HG02798 (cell line): ENCODE results near the gene PNRC1.
"Not testable (repeated sequence)": the region's sequence is repeated elsewhere in the genome, so short reads cannot be mapped to it uniquely, and the experiment has no call there.

Experiments
- ATAC-seq: cut with Tn5 transposase; IDR thresholded peaks from one replicate; pipeline ENCODE4 v1.9.1; 2021; ENCODE audit warnings: mild to moderate bottlenecking; ENCODE audit not compliant: unreplicated experiment, poor library complexity

The PNRC1 gene

DNA sequence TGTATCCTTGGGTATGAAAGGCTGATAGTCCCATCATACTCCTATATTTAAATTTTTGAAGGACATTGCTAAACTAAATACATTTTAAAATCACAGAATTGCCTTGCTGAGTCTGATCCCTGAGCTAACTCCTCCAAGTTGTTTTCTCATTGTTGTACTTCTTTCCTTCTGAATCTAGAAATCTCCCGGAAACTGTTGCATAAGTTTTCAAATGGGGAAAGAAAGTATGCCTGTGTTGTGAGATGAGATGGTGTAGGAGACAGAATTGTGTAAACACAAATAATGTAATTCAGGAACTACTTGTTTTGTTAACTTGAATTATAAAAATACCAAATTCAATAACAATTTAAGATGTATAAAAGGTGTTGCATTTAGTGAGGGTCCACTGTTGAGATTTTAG lies 7.3 kb downstream of the PNRC1 start:
- no peak for ATAC-seq

DNA sequence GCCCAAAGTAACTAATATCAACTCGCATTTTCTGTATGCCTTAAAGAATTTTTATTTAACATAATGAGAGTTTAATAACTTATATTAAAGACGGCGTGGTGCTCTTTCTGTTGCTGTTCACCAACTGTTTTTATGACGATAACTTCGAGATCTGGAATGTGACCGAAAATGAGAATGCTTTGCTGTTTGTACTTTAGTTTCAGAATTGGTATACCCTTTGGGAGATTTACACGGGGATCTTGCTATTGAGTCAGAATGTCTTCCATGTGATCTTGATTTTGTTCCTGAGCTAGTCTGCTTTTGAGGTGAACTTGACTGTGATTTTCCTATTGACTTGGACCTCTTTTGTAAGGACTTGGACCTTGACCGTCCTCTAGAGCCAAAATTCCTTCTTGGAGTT lies 17.9 kb downstream of the PNRC1 start:
- no peak for ATAC-seq

DNA sequence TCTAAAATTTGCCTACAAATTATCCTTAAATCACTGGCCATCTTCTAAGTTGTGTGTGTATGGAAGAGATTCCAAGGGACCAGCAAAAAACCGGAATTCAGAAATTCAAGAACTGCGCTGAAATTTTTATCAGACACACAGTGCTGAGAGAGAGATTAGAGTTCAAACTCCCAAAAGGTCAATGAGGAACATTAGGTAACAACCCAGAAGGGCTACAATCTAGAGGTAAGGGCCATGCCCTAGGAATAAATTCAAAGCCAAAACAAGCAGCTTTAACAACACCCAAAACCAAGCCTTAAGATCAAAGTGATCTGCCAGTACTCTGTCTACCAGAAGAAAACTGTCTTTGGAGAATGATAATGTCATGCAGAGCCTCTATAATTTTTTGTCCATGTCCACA lies 19.6 kb downstream of the PNRC1 start:
- ATAC-seq, result no peak

DNA sequence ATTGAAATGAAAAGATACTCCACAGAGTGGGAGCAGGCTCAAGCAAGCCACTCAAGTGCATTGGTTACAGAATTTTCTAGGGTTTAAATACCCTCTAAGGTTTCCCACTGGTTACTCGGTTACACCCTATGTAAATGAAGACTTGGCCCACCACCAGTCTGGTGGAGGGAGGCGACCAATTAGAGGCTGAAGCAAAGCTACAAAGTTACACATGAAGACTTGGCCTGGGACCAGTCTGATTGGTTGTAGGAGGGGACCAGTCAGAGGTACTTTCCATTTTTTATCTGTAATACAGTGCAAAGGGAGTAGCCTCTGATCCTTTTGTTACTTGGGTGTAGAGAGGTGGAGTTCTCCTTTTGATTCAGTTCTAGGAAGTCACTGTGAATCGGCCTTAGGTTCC lies 29.7 kb downstream of the PNRC1 start:
- no peak for ATAC-seq

DNA sequence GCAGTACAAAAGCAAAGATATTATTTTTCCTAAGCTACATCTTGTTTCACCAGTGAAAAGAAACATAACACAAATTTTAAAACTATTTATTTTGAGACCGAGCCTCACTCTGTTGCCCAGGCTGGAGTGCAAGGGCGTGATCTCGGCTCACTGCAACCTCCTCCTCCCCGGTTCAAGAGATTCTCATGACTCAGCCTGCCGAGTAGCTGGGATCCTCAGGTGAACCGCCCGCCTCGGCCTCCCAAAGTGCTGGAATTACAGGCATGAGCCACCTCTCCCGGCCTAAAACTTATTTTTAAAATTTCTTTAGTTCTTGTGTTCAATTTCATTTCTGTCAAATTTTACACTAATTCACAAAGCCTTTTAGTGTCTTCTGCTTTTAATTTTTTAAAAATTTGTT lies 31.4 kb downstream of the PNRC1 start:
- ATAC-seq, result no peak

DNA sequence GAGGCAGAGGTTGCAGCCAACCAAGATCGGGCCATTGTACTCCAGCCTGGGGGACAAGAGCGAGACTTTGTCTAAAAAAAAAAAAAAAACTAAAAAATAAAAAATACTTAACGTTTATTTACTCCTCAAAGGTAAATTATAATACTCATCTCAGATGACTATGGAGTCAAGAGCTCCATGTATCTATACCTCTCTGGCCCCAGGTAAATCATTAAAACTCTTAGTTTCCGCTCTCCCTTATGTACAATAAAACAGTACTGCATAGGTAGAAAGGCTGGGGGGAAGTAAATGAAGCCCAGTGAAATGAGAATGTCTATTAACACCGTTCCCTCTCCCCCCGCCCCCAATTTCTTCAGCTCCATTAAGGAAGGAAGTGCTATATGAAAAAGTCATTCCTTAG lies 36.2 kb downstream of the PNRC1 start:
- no peak for ATAC-seq

DNA sequence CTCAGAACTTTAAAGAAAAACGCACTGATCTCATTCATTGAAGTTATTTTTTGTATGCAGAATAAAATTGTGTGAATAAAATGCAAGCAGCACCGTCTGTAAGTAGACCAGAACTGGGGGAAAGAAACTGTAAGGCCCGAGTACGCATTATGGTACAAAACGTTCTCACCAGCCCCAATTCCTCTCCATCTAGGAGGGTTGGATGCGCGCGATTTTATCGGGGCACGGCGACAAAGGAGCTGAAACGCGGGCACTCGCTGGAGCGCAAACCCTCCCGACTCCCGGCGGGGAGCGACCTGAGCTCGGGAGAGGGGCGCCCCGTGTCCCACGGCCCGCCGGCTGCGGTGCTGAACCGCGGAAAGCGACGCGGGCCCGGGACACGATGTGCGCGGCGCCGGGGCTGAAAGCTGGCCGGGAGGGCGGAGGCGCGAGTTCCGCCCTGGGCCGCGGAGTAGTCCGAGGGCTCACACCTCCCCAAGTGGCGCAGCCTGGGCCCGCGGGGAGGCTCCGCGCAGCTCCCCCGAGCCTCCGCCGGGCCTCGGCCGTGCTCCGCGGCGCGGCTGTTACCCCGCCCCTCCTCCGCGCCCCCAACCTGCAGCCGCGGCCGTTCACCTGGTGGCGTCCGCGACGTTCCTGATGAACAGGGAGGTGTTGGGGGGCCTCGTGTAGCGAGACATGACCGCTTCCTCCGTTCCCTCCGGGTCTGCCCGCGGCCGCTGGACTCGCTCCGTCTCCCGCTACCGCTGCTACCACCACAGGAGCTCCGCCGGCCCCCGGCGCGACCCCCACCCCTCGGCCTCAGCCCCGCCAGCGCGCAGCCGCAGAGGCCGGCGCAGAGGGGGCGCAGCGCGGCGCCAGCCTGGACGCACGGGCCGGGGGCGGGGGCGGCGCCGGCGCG lies 36.9 kb downstream of the PNRC1 start, which contains the start of gene SRSF12:
Gene SRSF12, minus strand, starts transcription at position 861 of the 898 bp plus-strand sequence. Its CDS starts 184 bp downstream, at position 677.
- peak; percentile 90 for ATAC-seq

DNA sequence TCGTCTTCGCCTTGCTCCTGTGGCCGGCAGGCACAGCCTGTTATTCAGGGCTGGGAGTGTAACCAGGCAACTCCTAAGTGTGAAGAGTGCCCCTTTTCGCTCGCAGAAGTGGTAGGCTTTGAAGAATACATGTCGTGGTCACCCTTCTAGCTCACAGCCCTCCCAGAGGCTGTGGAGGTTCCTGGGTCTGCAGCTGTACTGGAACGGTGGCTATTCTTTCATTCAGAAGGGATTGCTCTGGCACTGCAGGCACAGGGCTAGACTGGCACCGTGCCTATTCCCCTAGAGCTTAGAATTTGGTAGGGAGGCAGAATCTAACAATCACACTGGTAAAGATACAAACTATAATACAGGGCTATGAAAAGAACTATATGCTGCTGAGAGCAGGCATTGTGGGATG lies 38.4 kb downstream of the PNRC1 start:
- ATAC-seq, result no peak

DNA sequence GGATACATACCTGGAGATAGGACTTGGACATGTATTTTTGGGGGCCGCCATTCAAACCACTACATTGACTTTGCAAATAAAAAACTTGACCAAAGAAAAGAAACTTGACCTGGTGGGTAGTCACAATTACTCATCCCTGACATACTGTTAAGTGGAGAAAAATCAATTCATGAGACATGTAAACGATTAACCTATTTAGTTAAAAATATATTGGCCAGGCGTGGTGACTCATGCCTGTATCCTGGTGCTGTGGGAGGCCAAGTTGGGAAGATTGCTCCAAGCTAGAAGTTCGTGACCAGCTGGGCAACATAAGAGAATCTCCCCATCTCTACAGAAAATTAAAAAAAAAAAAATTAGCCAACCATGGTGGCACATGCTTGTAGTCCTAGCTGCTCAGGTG lies 39.8 kb downstream of the PNRC1 start:
- ATAC-seq, result no peak

DNA sequence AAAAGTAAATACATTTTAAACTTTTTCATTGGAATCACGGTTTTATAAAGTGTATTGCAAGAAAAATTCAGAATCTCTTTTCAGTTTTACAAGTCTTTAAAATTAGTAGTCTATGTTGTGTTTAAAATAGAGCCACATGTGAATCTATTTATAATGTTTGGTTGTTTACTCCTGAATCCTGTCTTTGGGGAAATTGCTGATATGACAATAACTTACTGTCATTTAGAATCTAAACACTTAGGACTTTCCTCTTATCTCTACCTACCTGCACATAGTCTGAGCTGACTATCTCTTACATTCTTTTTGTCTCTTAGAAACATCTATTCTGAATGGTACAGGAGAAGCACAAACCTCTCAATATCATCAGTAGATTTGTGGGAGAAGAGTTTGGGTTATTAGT lies 41.4 kb downstream of the PNRC1 start:
- no peak for ATAC-seq

DNA sequence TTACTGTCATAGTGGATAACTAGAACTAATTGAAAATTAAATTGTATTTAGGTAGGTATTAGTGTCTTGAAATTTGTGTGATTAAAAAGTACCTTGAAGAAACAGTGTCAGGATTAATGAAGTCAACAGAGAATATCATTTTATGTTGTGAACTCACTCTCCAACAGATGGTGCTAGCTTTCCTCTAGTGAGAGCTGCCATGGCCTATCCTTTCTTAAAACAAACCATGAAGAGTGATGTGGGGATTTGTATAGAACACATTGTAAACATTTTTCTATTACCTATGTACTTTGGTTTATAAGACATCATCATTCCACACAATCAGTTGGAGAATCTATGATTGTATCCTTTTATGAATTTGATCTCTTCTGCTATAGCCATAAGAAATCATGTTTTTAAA lies 42.1 kb downstream of the PNRC1 start:
- ATAC-seq, result no peak

DNA sequence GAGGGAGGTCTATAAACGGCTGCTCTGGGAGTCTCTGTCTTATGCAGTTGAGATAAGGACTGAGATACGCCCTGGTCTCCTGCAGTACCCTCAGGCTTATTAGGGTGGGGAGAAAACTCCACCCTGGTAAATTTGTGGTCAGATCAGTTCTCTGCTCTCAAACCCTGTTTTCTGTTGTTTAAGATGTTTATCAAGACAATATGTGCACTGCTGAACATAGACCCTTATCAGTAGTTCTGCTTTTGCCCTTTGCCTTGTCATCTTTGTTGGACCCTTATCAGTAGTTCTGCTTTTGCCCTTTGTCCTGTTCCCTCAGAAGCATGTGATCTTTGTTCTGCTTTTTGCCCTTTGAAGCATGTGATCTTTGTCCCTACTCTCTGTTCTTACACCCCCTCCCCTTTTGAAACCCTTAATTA lies 47.7 kb downstream of the PNRC1 start:
- ATAC-seq, result not testable (repeated sequence)

DNA sequence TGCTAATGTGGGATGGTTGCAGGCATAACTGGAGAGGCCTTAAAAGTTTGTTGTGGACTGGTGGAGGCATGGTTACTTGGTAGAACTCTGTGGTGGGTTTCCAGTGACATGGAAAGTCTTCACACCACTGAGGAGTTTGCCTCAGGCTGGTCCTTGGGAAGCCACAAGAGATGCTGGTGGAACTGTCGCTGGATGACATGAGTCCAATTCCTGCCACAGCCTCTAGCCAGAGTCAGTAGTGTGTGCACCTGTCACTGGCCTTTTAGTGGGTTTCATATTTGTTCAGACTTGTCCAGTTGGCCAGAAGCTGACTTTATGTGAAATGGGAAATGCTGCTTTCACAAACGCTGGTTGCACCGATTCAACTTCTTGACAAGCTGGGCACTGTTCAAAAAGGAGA lies 51.0 kb downstream of the PNRC1 start:
- ATAC-seq, result no peak

DNA sequence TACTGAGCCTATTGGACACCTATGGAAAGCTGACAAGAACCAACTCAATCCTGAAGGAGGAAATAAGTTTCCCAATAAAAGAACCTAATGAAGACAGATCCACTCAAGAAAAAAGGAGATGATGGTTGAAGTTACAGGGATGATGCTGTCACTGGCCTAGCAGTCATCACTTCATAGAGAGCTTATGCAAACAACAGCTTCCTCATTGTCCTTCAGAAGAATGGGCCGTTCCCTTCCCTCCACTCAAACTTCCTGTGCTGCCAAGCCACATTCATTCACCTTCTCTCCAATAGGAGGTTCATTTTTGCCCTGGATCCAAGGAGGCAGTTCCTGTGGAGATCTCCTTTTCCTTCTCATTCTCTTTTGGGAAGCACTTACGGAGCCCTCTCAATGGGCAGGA lies 51.5 kb downstream of the PNRC1 start:
- ATAC-seq, result no peak

DNA sequence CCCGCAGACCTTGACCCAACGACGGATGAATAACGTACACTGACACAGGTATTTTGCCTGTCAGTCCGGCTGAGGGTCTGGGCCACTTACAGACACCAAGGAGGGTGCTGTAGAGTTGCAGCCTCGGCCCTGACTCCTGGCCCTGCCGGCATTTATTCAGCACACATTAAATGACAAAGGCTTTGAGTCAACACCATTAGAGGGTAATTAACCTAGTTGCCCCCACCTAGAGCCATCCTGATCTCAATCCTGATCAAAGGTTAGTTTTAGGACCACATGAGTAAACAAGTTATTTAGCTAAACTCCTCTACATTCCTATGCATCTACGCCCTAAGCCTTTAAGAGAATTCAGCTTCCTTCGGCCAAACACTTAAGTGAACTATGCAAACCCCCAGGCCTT lies 53.4 kb downstream of the PNRC1 start:
- ATAC-seq, result no peak

DNA sequence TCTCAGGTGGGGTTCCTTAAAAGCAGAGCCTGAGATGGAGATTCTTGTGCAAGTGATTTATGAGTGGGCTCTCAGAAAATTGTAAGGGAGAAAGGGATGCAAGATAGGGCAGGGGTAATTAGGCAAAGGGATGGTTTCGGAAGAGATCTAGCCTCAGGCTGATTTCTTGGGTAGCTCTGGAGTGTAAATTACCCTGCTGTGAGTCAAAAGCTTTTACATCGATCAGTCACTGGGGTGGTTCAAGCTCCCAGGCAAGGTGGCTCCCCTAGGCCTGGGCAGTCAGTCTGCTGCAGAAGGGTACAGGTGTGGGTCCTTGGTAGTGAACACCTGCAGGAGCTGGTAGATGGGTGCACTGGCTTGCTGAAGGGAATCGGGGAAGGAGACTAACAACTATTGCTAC lies 54.2 kb downstream of the PNRC1 start:
- ATAC-seq, result no peak
